ENCODE results near the gene ATP1A2.

The ATP1A2 gene

DNA sequence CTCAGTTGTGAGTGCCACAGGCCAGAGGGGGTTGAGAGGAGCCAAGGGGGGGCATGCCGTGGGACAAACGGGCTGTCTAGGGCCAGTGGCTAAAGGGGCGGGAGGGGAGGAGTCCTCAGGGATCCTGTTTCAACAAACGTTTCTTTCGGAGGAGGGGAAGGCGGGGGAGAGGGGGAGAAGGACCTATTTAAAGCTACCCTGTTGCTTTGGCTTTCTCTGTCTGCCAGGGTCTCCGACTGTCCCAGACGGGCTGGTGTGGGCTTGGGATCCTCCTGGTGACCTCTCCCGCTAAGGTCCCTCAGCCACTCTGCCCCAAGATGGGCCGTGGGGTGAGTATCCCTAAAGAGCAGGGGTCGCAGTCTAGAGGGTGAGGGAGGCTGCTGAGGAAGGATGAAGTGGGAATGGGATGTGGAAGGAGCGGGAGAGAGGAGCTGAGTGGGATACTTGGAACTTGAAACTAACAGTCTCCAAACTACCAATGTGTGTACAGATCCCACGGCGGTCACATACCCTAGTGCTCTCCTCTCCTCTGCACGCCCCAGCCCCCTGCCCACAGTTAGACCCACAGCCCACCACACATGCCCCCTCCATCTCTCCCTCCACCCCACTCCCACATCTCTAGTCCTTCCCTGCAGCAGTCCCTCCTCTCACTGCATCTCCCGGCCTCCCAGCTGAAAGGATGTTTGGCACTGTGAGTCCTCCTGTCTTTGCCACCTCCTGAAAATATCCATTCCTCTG is at the start of gene ATP1A2:
Gene ATP1A2, plus strand, starts transcription at position 215 of the 738 bp plus-strand sequence. Its CDS starts 103 bp downstream, at position 318.
- TF ChIP-seq GATA2 (IDR thresholded peaks at IDR 0.05; ENCODE audit: low read depth, low read length) (no peak), GATA3 (IDR thresholded peaks at IDR 0.05; ENCODE audit: low read depth, low read length) (no peak)

- TF ChIP-seq GATA2 (IDR thresholded peaks at IDR 0.05; ENCODE audit: low read depth, low read length): no peak
- no peak for TF ChIP-seq GATA3 (IDR thresholded peaks at IDR 0.05; ENCODE audit: low read depth, low read length)
Observed at GRCh38 chr1:160066829-160067745, 48.5 kb upstream of the ATP1A2 start.

DNA sequence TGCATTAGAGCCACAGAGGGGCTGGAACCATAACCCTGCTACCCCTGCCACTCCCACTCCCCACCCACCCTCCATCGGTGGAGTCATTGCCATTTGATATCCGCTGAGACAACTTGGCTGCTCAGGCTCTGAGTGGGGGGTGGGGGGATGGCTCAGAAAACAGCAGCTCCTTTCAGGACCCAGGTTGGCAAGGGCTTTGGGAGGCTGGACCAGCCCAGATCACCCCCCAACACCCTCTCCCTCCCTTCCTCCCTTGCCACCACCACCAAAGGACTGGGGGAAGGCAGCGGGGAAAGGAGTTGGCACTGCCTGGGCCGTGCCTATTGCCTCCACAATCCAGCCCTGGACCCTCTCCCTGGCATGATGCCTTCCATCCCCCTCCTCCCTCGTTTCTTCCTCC is 47.3 kb upstream of the ATP1A2 start:
- no peak for TF ChIP-seq GATA3 (IDR thresholded peaks at IDR 0.05; ENCODE audit: low read depth, low read length)
- no peak for TF ChIP-seq GATA2 (IDR thresholded peaks at IDR 0.05; ENCODE audit: low read depth, low read length)

GRCh38 chr1:160069460-160070231 is 45.9 kb upstream of the ATP1A2 start, which contains the start of gene KCNJ10:
TSS of gene KCNJ10 (minus strand) at chr1:160070160. CDS start at chr1:160042532, 27,628 bp downstream.
- TF ChIP-seq GATA3 (IDR thresholded peaks at IDR 0.05; ENCODE audit: low read depth, low read length) (no peak), GATA2 (IDR thresholded peaks at IDR 0.05; ENCODE audit: low read depth, low read length) (peak; percentile 52)

DNA sequence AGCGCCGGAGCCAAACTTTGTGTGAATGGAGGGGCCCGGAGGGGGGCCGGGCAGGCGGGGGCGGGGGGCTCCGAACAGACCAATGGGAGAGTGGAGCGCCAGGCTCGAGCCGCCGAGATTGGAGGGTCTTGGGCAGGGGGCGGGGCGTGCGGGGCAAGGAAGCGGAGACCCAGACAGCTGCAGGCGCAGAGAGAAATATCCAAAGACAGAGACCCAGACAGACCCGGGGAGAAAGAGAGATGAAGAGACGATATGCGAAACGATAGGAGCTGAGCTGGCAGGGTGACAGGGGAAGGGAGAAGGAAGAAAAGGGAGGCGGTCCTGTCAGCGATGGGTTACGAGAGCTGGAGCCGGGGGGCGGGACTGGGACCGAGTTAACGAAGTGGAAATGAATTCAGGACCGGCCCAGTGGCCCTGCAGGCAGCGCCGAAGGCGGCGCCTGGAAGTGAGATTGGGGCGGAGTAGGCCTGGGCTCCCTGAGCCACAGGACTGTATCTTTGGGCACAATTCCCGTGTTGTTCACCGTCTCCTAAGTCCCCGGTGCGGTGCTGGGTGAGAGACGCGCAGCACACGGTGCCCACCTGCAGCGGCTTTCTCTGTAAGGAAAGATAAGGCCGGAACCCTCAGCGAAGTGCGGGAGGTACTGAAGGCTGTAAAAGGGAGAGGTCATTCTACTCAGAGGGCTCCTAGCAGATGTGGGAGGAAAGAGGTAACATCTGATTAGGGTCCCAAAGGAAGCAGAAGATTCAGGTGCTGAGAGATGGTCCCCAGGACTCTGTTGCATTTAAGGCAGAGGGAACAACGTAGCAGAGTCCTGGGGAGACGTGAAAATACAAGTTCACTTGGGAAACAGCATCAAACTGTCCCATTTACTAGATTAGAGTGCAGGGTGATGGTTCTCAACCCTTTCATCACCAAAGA is 45.1 kb upstream of the ATP1A2 start:
- no peak; the same call in 1 of the 2 replicates for TF ChIP-seq GATA2 (IDR thresholded peaks at IDR 0.05; ENCODE audit: low read depth, low read length)
- TF ChIP-seq GATA3 (IDR thresholded peaks at IDR 0.05; ENCODE audit: low read depth, low read length): no peak

DNA sequence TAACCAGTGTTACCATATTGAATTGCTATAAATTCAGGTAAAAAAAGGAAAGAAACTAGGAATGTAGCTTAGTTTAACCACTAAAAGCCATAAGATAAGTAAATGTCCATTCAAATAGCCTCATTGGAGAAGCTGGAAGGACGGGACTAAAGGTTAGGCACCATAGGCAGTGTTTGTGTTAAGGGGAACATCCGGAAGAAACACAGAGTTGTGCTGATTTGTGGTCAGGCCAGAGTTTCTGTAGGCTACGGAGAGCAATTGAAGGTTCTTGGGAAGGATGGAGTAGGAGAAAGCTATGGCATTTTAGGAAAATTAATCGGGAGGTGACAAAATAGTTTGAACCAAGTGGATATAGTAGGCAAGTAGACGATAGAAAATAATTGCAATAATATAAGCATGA is 44.3 kb upstream of the ATP1A2 start:
- TF ChIP-seq GATA2 (IDR thresholded peaks at IDR 0.05; ENCODE audit: low read depth, low read length): no peak
- TF ChIP-seq GATA3 (IDR thresholded peaks at IDR 0.05; ENCODE audit: low read depth, low read length): no peak

GRCh38 chr1:160074865-160075264 is 40.7 kb upstream of the ATP1A2 start:
- TF ChIP-seq GATA3 (IDR thresholded peaks at IDR 0.05; ENCODE audit: low read depth, low read length) (no peak), GATA2 (IDR thresholded peaks at IDR 0.05; ENCODE audit: low read depth, low read length) (no peak)

DNA sequence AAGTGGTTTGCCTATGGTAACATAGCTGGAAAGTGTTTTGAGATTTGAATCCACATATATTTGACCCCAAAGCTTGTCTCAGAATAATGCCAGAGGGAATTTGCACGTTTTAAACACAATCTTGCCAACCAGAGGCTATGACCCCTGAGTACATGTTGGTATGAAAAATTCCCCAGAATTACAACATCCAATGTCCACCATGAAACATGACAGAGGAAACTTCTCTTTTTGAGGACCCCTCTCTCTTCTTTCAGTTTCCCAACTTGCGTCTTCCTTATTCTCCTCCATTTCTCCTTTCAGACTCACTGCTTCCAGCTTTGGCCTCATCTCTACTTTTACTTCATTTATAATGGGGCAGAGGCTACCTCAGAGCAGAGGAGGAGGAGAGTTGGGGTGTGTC is 39.7 kb upstream of the ATP1A2 start:
- TF ChIP-seq GATA3 (IDR thresholded peaks at IDR 0.05; ENCODE audit: low read depth, low read length) (no peak), GATA2 (IDR thresholded peaks at IDR 0.05; ENCODE audit: low read depth, low read length) (no peak)

GRCh38 chr1:160076295-160076694 is 39.3 kb upstream of the ATP1A2 start:
- no peak for TF ChIP-seq GATA2 (IDR thresholded peaks at IDR 0.05; ENCODE audit: low read depth, low read length)
- no peak for TF ChIP-seq GATA3 (IDR thresholded peaks at IDR 0.05; ENCODE audit: low read depth, low read length)

DNA sequence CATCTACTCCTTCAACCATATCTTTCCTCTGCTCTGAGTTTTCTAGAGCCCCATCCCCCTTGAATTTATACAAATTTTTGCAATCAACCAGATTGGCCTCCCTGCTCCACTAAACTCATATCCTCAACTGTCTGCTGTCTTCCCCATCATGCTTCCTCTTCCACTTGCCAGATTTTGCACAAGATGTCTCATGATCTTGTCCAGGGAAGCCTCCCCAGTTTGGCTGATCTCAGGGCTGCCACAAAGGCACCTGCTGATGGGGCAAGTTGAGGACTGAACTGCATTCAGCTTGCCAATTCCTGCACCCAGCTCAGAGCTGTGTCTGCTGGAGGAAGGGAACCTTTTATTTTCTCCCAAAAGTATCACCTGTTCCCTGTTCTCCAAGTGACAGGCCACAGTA is 38.1 kb upstream of the ATP1A2 start:
- TF ChIP-seq GATA2 (IDR thresholded peaks at IDR 0.05; ENCODE audit: low read depth, low read length): no peak
- TF ChIP-seq GATA3 (IDR thresholded peaks at IDR 0.05; ENCODE audit: low read depth, low read length): no peak

DNA sequence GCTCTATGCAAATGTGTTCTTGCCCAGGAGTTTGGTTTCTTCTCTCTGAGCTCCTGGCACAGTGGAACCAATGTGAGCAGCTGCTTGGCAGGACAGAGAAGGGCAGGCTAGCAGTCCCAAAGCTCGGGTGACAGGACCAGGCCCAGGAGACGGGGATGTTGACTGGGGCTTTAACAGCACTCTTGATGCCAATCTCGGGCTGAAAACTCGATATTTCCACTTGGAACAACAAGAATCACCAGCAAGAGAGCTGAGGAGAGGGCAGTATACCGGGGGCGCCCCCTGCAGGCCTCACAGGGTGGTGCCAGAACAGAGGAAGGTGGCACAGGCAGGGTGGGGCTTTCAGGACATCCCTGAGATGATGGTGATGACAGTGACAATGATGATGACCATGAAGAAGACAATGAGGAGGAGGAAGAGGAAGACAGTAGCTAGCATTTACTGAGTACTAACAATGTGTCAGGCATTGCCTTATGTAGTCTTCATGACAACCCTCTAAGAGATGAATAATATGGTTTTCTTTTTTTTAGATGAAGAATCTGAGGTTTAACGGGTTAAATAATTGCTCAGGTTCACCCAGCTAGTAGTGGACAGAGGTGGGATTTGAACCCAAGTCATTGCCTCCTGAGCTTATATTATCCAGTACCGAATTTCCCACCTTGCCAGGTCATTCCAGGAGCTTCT is 36.9 kb upstream of the ATP1A2 start:
- TF ChIP-seq GATA2 (IDR thresholded peaks at IDR 0.05; ENCODE audit: low read depth, low read length) (no peak), GATA3 (IDR thresholded peaks at IDR 0.05; ENCODE audit: low read depth, low read length) (no peak)

GRCh38 chr1:160079448-160079847 is 36.1 kb upstream of the ATP1A2 start:
- TF ChIP-seq GATA3 (IDR thresholded peaks at IDR 0.05; ENCODE audit: low read depth, low read length) (no peak), GATA2 (IDR thresholded peaks at IDR 0.05; ENCODE audit: low read depth, low read length) (no peak)

Data from SH-SY5Y (cell line).